GM19452 (cell line): ENCODE data around the gene MORC2.

Experiments
- ATAC-seq: cut with Tn5 transposase; IDR thresholded peaks from one replicate; pipeline ENCODE4 v1.9.1; 2021; ENCODE audit not compliant: unreplicated experiment

The MORC2 gene

DNA sequence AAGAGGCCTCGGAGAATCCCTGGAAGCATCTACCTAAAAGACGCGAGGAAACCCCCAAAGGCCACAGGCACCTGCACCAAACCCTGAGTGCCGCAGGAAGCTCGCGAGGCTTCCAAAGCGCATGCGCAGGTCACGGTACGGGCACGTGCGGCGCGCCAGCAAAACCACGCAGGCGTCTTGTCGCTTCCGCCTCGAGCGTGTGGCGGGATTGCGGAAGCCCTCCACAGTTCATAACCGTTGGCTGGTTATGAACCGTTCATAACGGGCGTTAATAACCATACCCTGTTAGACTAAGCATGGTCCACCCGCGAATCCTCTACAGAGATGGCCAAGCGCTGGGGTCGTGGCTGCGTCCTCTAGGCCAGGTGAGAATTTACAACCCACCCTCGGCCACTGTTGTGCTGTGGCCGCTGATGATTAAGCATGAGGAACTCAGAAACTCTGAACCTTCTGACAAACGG, 46.4 kb downstream of the MORC2 start:
- ATAC-seq = no peak

DNA sequence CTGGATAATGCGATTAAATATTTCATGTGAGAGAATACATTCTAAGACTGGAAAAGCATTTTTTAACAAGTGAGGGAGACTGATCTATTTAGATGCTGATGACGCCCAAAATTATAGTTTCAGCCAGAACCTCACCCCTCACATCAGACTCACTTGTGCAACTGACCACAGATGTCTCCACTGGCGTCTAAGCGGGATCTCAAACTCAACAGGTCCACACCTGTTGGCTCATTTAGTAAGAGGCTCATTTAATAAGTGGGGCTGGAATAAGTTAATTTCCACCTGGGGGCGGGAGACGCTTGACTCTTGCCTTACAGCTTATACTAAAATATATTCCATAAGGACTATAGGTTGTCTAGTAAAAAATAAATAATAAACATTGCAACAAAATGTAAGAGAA, 47.5 kb downstream of the MORC2 start:
- no peak for ATAC-seq

DNA sequence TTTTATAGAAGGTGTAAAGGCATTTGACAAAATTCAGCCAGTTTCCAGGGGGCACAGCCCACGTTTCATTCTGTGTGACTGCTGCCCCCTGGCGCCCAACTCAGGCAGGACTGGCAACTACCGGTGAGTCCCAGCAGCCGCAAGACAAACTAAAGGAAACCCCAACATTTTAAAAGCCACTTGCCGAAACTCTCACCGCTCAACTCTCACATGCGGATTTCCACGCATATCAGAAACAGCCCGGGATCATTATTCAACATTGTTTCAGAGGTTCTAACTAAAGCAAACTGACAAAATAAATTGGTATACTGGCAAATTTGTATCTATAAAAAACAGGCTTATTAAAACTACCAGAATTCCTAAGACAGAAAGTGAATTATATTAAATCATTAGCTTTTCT, 48.2 kb downstream of the MORC2 start:
- no peak for ATAC-seq

DNA sequence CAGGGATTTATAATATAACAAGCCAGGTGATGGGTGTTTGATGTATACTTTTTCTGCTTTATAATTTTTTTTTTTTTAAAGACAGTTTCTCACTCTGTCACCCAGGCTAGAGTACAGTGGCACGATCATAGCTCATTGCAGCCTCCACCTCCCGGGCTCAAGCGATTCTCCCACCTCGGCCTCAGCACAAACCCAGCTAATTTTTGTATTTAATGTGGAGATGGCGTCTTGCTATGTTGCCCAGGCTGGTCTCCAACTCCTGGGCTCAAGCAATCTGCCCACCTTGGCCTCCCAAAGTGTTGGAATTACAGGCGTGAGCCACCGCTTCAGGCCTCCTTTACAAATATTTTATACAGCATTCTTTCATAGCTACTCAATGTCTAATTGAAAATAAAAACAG, 48.6 kb downstream of the MORC2 start:
- ATAC-seq = no peak

DNA sequence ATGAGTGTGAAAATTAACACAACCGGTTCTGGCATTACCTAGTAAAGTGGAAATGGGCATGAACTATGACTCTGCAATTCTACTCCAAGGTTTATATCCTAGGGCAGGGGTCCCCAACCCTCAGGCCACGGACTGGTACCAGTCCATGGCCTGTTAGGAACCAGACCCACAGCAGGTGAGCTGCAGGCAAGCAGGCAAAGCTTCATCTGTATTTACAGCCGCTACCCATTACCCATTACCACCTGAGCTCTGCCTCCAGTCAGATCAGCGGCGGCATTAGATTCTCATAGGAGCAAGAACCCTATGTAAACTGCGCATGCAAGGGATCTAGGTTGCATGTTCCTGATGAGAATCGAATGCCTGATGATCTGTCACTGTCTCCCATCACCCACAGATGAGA, 49.8 kb downstream of the MORC2 start:
- ATAC-seq = no peak

DNA sequence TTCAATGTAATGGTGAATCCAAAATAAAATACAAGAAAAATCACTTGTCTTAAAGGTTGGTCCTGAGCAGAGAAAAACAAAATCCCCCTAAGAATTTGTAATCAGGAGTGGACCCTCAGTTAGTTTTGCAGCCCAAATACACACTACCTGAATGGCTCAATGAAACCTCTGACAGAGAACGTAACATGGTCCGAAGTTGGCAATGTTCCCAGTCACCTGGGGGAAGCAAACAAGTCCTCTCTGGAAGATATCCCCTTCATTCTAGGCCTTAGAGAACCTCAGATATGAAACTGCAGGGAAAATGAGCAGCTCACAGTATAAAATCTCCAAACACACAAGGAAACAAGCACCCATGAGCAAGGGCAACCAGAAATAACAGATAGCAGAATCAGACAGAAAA, 58.2 kb downstream of the MORC2 start:
- ATAC-seq = no peak

DNA sequence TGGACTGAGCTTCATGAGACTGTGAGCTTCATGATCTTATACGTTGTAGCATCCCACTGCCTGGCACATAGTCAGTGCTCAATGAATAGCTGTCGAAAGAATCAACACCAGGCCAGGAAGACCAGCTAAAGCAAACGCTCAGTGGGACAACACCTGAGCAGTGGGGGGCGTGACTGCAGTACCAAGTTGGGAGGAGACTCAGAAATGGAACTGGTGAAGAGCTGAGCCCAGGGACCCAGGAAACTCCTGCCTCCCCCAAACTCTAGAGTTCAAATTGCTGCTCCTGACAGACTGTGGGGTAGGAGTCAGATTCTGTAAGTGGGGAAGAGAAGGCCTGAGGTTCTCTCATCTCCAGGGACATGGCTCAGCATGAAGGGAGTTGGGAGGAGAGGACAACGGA, 59.3 kb downstream of the MORC2 start:
- no peak for ATAC-seq

DNA sequence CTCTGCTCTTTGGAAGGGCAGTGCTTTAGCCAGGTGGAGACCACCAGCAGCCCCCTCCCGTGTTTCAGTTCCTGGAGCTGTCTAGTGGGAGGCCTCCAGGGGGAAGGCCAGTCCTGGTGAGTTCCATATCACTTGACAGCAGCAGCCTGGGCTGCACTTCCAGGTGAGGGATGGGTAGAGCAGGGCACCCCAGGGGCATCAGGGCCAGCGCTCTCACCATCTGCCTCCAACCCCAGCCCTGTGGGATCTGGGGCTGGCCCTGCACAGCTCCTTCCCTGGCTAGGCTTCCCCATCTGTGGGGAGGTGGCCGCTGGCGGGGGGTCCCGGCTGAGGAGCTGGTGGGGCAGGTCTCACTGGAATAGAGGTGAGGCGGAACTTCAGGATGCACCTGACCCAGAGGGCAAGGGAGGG, 60.5 kb downstream of the MORC2 start:
- no peak for ATAC-seq

DNA sequence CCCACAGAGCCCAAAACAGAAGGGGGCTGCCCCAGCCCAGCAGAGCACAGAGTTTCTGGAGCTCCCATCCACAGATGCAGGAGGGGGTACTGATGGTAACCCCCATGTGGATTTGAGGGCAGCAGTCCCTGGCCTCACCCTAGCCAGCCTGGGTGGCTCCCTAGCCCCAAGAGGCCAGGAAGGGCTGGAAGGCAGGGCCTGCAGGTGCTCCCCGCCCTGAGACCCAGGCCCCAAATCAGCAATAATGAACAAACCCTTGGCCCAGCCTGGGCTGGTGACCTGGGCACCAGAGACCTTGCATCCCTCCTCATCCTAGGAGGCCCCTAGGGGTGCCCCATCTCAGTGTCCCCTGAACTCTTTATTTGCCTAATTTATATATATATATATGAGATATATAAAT, 61.6 kb downstream of the MORC2 start:
- no peak for ATAC-seq

DNA sequence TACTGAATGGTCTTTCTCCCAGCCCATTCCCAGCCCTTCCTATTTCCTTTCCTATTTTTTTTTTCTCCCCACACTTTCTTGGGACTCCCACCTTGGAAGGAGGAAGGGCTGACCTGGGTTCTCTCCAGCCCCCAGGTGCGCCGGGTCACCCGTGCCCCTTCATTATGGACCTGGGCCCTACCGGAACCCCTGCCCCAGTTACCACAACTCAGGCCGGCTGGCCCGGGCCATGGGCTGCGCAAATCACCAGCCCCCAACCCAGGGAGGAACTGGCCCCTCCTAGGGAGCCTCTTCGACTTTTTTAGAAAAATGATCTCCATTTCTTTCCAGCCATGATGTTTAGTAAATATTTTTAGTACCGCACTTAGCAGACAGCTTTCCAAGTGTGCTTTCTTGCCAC, 62.2 kb downstream of the MORC2 start:
- no peak for ATAC-seq

DNA sequence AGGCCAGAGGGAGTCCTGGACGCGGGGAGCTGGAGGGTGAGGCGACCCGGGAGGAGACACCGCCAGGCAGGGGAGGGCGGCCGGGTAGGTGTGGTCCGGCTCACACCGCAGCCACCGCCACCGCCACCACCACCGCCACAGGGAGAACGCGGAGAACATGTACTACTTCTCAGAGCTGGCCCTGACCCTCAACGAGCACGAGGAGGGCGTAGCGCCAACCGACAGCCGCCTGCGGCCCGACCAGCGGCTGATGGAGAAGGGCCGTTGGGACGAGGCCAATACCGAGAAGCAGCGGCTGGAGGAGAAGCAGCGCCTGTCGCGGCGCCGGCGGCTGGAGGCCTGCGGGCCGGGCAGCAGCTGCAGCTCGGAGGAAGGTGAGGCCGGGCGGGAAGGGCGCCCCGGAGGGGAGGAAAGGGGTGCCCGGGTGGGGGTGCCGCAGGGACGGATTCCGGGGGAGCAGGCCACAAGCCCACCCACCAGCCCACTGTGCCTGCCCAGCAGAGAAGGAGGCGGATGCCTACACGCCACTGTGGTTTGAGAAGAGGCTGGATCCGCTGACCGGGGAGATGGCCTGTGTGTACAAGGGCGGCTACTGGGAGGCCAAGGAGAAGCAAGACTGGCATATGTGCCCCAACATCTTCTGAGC, 62.8 kb downstream of the MORC2 start:
- no peak for ATAC-seq

DNA sequence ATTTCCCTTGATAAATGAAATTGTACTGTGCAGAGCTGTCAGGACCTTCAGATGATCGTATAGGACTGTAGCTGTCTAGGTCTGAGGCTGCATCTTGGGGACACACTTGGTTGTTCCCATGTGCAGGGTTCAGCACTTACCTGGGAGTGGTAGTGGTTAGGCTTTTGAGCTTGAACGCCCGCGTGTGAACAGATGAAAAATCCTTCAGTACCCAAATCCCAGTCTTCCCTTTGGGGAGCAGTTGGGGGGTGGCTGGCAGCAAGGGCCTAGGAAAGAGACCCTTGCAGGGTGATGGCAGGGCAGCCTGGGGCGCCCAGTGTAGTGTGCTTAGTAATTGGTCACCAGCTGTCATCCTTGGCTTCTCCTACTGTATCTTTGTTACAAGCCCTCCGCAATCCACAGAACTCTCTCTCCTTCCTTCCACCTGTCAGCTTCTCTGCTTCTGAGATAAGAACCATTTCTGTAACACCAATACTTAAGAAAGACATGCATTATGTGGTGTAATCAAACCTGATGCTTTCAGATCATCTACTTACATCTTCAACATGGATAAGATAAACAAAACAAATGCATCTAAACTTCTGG, 64.6 kb downstream of the MORC2 start:
- ATAC-seq = no peak

DNA sequence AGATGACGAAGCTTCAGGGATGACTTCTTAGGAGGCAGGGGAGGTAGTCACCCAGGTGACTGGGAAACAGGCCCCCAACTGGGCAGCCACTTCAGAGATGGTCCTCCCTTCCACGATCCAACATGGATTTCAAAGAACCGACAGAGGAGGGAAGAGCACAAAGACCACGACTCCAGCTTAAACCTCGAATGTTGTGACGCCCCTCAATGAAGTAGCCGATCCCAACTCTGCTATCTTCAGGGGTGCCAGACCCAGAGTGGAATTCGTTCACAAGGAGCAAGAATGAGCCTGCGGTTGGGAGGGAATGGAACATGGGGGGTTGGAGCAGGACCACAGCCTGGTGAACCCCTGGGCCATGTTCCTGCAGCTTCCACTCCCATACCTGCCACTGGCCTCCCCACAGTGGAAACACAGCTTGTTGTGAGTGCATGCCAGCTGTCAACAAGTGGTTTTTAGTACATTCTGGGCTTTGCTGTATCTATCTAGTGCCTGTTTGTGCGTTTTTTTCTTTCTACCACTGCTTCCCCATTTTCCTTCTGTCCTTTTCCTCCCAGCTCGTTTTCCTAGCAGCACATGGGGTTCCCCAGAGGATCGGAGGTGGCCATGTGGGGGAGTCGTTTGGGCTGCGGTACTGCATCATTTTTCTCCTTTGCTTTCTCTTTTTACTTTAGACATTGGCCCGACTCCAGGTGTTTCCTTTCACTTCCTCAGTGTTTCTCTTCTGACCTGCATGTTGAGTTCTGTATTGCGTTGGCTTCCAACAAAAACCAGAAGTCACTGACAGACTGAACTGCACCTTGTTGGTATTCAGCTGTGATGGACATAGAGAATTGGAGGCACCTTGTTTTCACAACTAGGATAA, 65.8 kb downstream of the MORC2 start:
- no peak for ATAC-seq

DNA sequence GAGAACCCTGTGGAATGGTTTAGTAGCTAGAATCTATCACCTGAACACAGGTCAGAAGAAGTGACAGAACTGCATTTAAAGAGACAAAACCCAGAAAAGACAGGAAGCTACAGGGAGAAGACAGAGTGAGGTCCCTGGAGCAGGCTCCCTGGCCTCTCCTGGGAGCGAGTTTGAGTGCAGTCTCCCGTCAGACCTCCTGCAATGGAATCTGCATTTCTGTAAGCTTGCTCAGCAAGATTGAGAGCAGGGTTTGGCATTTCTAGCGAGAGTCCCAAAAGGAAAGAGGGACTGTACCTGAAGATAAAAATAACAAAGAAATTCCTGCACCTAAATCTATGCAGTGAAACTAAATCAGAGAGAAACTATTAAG, 74.2 kb downstream of the MORC2 start:
- no peak for ATAC-seq

DNA sequence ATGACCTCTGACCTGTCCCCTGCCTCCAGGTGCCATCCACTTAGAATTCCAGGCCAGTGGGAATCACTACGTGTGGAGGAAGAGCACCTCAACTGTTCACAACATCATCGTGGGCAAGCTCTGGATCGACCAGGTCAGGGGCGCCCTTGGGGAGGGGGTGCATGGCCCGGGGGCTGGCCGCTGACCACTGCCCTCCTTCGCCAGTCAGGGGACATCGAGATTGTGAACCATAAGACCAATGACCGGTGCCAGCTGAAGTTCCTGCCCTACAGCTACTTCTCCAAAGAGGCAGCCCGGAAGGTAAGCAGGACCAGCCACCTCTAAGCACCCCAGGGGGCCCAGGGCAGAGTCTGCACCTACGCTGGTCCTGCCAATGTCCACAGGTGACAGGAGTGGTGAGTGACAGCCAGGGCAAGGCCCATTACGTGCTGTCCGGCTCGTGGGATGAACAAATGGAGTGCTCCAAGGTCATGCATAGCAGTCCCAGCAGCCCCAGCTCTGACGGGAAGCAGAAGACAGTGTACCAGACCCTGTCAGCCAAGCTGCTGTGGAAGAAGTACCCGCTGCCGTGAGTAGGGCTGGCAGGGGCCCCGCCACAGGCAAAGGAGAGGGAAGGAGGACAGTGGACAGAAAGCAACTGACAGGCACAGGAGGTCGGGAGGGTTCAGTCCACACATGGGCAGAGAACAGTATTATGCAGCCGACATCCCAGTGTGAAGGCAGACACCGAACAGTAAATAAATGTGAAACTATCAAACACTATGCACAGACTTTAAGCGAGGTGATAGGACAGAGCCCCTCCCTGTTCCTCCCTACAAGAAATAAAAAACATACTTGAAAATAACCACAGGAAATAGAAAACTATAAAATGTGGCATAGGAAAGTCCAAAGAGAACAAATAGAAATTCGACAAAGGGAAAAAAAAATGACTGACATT, 74.9 kb downstream of the MORC2 start:
- ATAC-seq = no peak

DNA sequence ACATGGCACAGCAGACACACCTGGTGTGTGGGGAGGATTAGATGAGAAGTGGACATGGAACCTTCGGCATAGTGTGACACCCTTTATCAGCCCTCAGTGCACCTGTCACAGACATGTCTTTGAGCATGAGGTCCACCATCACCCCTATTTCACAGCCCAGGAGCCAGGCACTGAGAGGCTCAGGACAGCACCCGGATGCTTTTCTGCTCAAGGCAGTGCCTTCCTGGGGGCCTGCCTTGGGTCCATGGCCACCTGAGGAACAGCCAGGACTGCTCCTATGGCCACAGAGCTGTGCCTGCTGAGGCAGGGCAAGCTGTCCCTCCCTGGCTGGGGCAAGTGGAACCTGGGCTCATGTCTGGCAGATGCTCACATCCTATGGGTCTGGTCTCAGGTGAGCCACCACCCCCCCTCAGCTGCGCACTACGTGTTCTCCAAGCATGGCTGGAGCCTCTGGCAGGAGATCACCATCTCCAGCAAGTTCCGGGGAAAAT, 75.8 kb downstream of the MORC2 start:
- no peak for ATAC-seq

DNA sequence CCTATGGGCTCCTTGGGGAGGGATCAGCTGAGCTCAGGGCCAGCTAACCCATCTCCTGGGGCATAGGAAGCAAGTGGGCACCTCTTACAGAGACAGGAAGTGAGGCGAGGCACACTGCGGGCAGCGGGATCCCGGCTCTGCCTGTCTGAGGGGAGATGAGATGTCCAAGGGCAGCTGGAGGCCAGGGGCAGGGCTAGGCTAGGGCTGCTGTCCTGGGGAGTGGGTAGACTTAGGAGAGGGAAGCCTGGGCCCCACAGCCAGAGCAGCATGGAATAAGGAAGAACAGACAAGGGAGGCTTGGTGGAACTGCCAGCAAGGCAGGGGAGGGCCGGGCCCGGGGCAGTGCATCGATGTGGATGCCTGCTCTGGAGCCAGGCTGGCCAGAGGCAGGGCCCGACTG, 76.3 kb downstream of the MORC2 start:
- ATAC-seq = no peak

DNA sequence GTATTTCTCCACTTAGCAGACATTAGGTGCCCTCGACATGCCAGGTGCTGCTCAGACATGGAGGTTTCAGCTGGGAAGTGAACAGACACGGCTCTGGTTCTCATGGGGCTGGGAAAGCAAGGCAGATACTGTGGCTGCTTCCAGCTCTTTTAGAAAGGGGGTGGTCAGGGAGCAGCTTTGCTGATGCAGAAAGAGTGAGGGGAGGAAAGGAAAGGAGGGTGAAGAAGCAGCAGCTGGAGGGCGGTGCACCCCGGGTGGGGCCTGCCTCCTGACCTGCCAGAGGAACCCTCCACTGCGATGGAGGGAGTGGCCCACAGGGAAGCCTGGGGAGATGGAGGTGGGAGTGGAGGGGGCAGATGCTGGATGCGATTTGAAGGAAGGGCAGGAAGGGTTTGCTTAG, 76.8 kb downstream of the MORC2 start:
- no peak for ATAC-seq

DNA sequence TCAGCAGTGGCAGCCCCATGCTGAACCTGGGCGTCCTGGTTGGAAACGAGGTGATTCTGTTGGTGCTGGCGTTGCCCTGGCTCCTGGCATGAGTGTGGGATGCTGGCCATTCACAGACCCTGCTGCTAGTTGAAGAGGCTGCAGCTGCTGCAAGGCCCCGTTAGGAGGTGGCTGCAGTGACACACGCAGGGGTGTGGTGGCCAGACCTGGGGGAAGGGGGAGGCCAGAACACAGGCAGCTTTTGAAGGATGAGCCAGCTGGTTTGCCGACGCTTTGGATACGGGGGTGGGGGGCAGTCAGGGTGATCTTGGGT, 77.2 kb downstream of the MORC2 start:
- ATAC-seq = no peak

DNA sequence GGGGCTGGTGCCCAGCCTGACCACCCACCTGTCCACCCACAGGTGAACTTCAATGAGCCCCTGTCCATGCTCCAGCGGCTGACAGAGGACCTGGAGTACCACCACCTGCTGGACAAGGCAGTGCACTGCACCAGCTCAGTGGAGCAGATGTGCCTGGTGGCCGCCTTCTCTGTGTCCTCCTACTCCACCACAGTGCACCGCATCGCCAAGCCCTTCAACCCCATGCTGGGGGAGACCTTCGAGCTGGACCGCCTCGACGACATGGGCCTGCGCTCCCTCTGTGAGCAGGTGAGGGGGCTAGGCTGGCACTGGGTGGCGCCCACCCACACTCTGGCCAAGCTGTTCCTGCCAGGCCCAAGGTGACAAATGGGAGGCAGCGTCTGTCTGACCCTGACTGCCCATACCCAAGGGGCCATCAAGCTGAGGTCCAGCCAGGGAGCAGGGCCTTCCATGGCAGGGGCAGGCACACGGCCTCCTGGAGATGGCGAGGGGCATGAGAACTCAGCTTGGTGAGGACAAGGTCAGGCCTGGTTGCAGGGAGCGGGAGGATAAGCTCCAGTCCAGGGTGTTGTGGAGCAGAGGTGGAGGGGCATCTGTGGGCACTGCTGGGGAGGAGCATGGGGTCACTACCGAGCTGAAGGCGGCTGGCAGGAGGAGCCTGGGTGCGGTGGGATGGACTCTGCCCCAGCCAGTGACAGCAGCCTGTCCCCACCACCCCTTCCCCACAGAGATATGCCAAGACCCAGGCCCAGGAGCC, 77.7 kb downstream of the MORC2 start:
- no peak for ATAC-seq
